SW 1271 (cell line): ENCODE data around the gene ZNF598.
A peak's percentile ranks its signal among the peaks of the same experiment; 100 is the strongest.

ENCODE experiments used
- DNase-seq, 2 experiments: peaks; one replicate each; lab custom pipeline; 2025; lab: John Stamatoyannopoulos, UW

ZNF598 gene

GRCh38 chr16:2006317-2006716, 3.3 kb downstream of the ZNF598 start:
- no peak for DNase-seq

- no peak for DNase-seq
Measured at GRCh38 chr16:2005646-2006045, 4.0 kb downstream of the ZNF598 start.

- DNase-seq: no peak
Measured at GRCh38 chr16:2004795-2005517, 4.7 kb downstream of the ZNF598 start.

GRCh38 chr16:2003827-2004641, 5.6 kb downstream of the ZNF598 start:
- peak in 1 of 2 experiments; percentile 63 for DNase-seq

- no peak for DNase-seq
Measured at GRCh38 chr16:2003231-2003826, 6.3 kb downstream of the ZNF598 start.

- no peak for DNase-seq
Measured at GRCh38 chr16:2002406-2003230, 7.0 kb downstream of the ZNF598 start.

- DNase-seq: no peak
Measured at GRCh38 chr16:2001456-2002355, 7.9 kb downstream of the ZNF598 start.

GRCh38 chr16:2001035-2001434, 8.6 kb downstream of the ZNF598 start:
- DNase-seq: no peak

GRCh38 chr16:1999866-2000514, 9.6 kb downstream of the ZNF598 start:
- DNase-seq: no peak

GRCh38 chr16:1998852-1999801, 10.5 kb downstream of the ZNF598 start:
- no peak for DNase-seq

- DNase-seq: no peak
Measured at GRCh38 chr16:1998360-1998835, 11.2 kb downstream of the ZNF598 start.

- no peak for DNase-seq
Measured at GRCh38 chr16:1997494-1998359, 11.9 kb downstream of the ZNF598 start.

GRCh38 chr16:1993731-1994131, 15.9 kb downstream of the ZNF598 start:
- no peak for DNase-seq

GRCh38 chr16:1992704-1993317, 16.8 kb downstream of the ZNF598 start:
- DNase-seq: no peak

GRCh38 chr16:1991948-1992703, 17.5 kb downstream of the ZNF598 start:
- peak in 1 of 2 experiments; percentile 8 for DNase-seq

GRCh38 chr16:1991588-1991947, 18.1 kb downstream of the ZNF598 start:
- DNase-seq: no peak

- no peak for DNase-seq
Measured at GRCh38 chr16:1991135-1991551, 18.5 kb downstream of the ZNF598 start.
